HepG2 (cell line): ENCODE measurements around the gene CAPN11. TPM values are rescaled to one million over a fixed set of nuclear protein-coding genes. Genes with fewer than 3 reads are reported as not detected.
A peak's percentile ranks its signal among the peaks of the same experiment; 100 is the strongest.

Experiments used
- ADNP ChIP-seq: sonication (generic); formaldehyde crosslinking; IDR thresholded peaks from 2 replicates; pipeline ENCODE4 v1.4.0; 2020; ENCODE audit warnings: missing genetic modification reagents
- ATF1 ChIP-seq: IDR thresholded peaks from 2 replicates; pipeline ENCODE4 v1.6.1; 2016; ENCODE audit warnings: mild to moderate bottlenecking, control low read depth
- CREM ChIP-seq, 2 experiments: sonication (generic) in 1 of 2; formaldehyde crosslinking in 1 of 2; IDR thresholded peaks; 2 replicates each; pipeline versions ENCODE4 v1.4.0 to v1.6.1; 2016 to 2020; ENCODE audit warnings: antibody characterized with exemption in 1 of 2, mild to moderate bottlenecking in 1 of 2, missing genetic modification reagents in 1 of 2
- GATA4 ChIP-seq: sonication (generic); IDR thresholded peaks from 2 replicates; pipeline ENCODE4 v1.6.1; 2016; ENCODE audit warnings: antibody characterized with exemption, low read depth, borderline replicate concordance
- HMG20A ChIP-seq: IDR thresholded peaks from 2 replicates; pipeline ENCODE4 v1.6.1; 2016; ENCODE audit warnings: borderline replicate concordance
- PBX2 ChIP-seq: IDR thresholded peaks from 2 replicates; pipeline ENCODE4 v1.6.1; 2016; ENCODE audit warnings: control low read depth
- RARG ChIP-seq: sonication (generic); formaldehyde crosslinking; IDR thresholded peaks from 2 replicates; pipeline ENCODE4 v1.4.0; 2020; ENCODE audit warnings: low read depth, mild to moderate bottlenecking, missing genetic modification reagents
- RXRA ChIP-seq: sonication (generic); formaldehyde crosslinking; IDR thresholded peaks from 2 replicates; pipeline ENCODE4 v1.5.1; 2020; ENCODE audit warnings: missing genetic modification reagents
- SIN3A ChIP-seq: IDR thresholded peaks from 2 replicates; pipeline ENCODE4 v1.6.1; 2011; ENCODE audit warnings: low read depth, mild to moderate bottlenecking, control low read depth, low read length, borderline replicate concordance
- SP5 ChIP-seq: IDR thresholded peaks from 2 replicates; pipeline ENCODE4 v1.6.1; 2016; ENCODE audit warnings: low read depth, borderline replicate concordance
- TGIF2 ChIP-seq: IDR thresholded peaks from 2 replicates; pipeline ENCODE4 v1.6.1; 2016; ENCODE audit warnings: control low read depth, missing compliant biosample characterization
- XBP1 ChIP-seq: sonication (generic); formaldehyde crosslinking; IDR thresholded peaks from 2 replicates; pipeline ENCODE4 v1.5.0; 2020; ENCODE audit warnings: missing genetic modification reagents
- ZC3H13 ChIP-seq: sonication (generic); formaldehyde crosslinking; IDR thresholded peaks from 2 replicates; pipeline ENCODE4 v1.8.1; 2023; ENCODE audit warnings: mild to moderate bottlenecking, missing genetic modification reagents, moderate library complexity
- ZFP90 ChIP-seq: sonication (generic); formaldehyde crosslinking; IDR thresholded peaks from 2 replicates; pipeline ENCODE4 v1.8.0; 2022; ENCODE audit warnings: missing genetic modification reagents, mild to moderate bottlenecking, inconsistent platforms, borderline replicate concordance
- ZNF121 ChIP-seq: sonication (generic); formaldehyde crosslinking; IDR thresholded peaks from 2 replicates; pipeline ENCODE4 v1.5.0; 2020; ENCODE audit warnings: mild to moderate bottlenecking, missing genetic modification reagents
- ZNF337 ChIP-seq: sonication (generic); formaldehyde crosslinking; IDR thresholded peaks from 2 replicates; pipeline ENCODE4 v1.5.1; 2020; ENCODE audit warnings: missing genetic modification reagents, low read depth, mild to moderate bottlenecking, borderline replicate concordance
- ZNF350 ChIP-seq: sonication (generic); formaldehyde crosslinking; IDR thresholded peaks from 2 replicates; pipeline ENCODE4 v1.4.0; 2020; ENCODE audit warnings: mild to moderate bottlenecking, low read depth, missing genetic modification reagents, borderline replicate concordance
- ZNF510 ChIP-seq: sonication (generic); formaldehyde crosslinking; IDR thresholded peaks from 2 replicates; pipeline ENCODE4 v1.4.0; 2020; ENCODE audit warnings: low read depth, mild to moderate bottlenecking, missing genetic modification reagents
- ZNF713 ChIP-seq: sonication (generic); formaldehyde crosslinking; IDR thresholded peaks from 2 replicates; pipeline ENCODE4 v1.4.0; 2020; ENCODE audit warnings: mild to moderate bottlenecking, missing genetic modification reagents
- polyA plus RNA-seq, 8 experiments: library from polyadenylated mRNA; depleted of rRNA in 3 of 8; stranded (reverse) in 7 of 8; unstranded in 1 of 8; fragments of >200 nt; fragmentation: Illumina TruSeq in 4 of 8; extraction: Trizol in 4 of 8; gene quantifications; 2 replicates each; pipeline versions ENCODE4 v1.2.1 to v1.2.3, GENCODE V29; 2011 to 2016; ENCODE audit warnings: low read depth in 4 of 8, missing spikeins in 1 of 8, mixed read lengths in 1 of 8; ENCODE audit not compliant: insufficient read depth in 1 of 8
- total RNA-seq, 5 experiments: library from RNA; depleted of rRNA; stranded (reverse); fragments of >200 nt; fragmentation: Illumina TruSeq; extraction: Trizol; gene quantifications; 2 replicates each; pipeline ENCODE4 v1.2.3, GENCODE V29; 2016; ENCODE audit warnings: low read depth in 1 of 5
- TF ChIP-seq, protein P1 (sequence below): IDR thresholded peaks from 2 replicates; pipeline ENCODE4 v1.6.1; 2016; ENCODE audit warnings: missing biosample characterization, missing genetic modification reagents, low read depth
- TF ChIP-seq, protein P2 (sequence below): sonication (generic); formaldehyde crosslinking; IDR thresholded peaks from 2 replicates; pipeline ENCODE4 v1.5.0; 2020; ENCODE audit warnings: missing genetic modification reagents, mild to moderate bottlenecking, borderline replicate concordance
- TF ChIP-seq, protein P3 (sequence below), 2 experiments: sonication (generic) in 1 of 2; formaldehyde crosslinking in 1 of 2; IDR thresholded peaks; 2 replicates each; pipeline versions ENCODE4 v1.4.0 to v1.6.1; 2018 to 2020; ENCODE audit warnings: missing genetic modification reagents in 2 of 2, borderline replicate concordance in 1 of 2, low read depth in 1 of 2, mild to moderate bottlenecking in 1 of 2, missing biosample characterization in 1 of 2
- TF ChIP-seq, protein P4 (sequence below): sonication (generic); formaldehyde crosslinking; IDR thresholded peaks from 2 replicates; pipeline ENCODE4 v1.8.0; 2022; ENCODE audit warnings: mild to moderate bottlenecking, missing genetic modification reagents

CAPN11 gene
- total and polyA plus RNA-seq, 2 of the 13 experiments (the other 11 are each of a cell fraction or from before 2014, with no cell fraction given) = 0.07 to 0.11 TPM

GRCh38 chr6:44207966-44208365, 49.3 kb downstream of the CAPN11 start (continued):
- TF ChIP-seq, protein P1, sequence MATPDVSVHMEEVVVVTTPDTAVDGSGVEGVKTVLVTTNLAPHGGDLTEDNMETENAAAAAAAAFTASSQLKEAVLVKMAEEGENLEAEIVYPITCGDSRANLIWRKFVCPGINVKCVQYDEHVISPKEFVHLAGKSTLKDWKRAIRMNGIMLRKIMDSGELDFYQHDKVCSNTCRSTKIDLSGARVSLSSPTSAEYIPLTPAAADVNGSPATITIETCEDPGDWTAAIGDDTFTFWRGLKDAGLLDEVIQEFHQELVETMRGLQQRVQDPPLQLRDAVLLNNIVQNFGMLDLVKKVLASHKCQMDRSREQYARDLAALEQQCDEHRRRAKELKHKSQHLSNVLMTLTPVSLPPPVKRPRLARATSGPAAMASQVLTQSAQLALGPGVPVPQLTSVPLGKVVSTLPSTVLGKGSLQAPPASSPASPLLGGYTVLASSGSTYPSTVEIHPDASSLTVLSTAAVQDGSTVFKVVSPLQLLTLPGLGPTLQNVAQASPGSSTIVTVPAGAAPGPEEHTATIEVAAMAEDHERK (CRISPR knock-in tag) = no peak
- TF ChIP-seq ZC3H13 (CRISPR knock-in tag) (no peak), ZNF350 (CRISPR knock-in tag) (no peak), ZNF121 (CRISPR knock-in tag) (0 out of 2 replicates have a peak, but pooled peaks have one; percentile 27), XBP1 (CRISPR knock-in tag) (no peak), GATA4 (no peak), ATF1 (CRISPR knock-in tag) (no peak), RARG (CRISPR knock-in tag) (no peak), RXRA (peak; percentile 39; the same call in 1 of the 2 replicates), ZNF510 (CRISPR knock-in tag) (no peak), CREM (IDR thresholded peaks at IDR 0.05) (no peak), CREM (CRISPR knock-in tag; IDR thresholded peaks at IDR 0.05) (no peak), ZNF337 (CRISPR knock-in tag) (no peak), HMG20A (CRISPR knock-in tag) (0 out of 2 replicates have a peak, but pooled peaks have one; percentile 42), PBX2 (no peak), ADNP (CRISPR knock-in tag) (no peak), TGIF2 (no peak), ZNF713 (no peak), ZFP90 (CRISPR knock-in tag) (no peak), SP5 (CRISPR knock-in tag) (0 out of 2 replicates have a peak, but pooled peaks have one; percentile 27), SIN3A (no peak)
- TF ChIP-seq, protein P2, sequence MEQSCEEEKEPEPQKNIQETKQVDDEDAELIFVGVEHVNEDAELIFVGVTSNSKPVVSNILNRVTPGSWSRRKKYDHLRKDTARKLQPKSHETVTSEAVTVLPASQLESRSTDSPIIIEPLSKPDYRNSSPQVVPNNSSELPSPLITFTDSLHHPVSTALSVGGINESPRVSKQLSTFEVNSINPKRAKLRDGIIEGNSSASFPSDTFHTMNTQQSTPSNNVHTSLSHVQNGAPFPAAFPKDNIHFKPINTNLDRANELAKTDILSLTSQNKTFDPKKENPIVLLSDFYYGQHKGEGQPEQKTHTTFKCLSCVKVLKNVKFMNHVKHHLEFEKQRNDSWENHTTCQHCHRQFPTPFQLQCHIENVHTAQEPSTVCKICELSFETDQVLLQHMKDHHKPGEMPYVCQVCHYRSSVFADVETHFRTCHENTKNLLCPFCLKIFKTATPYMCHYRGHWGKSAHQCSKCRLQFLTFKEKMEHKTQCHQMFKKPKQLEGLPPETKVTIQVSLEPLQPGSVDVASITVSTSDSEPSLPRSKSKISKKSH (CRISPR knock-in tag) = no peak
- TF ChIP-seq, protein P3, sequence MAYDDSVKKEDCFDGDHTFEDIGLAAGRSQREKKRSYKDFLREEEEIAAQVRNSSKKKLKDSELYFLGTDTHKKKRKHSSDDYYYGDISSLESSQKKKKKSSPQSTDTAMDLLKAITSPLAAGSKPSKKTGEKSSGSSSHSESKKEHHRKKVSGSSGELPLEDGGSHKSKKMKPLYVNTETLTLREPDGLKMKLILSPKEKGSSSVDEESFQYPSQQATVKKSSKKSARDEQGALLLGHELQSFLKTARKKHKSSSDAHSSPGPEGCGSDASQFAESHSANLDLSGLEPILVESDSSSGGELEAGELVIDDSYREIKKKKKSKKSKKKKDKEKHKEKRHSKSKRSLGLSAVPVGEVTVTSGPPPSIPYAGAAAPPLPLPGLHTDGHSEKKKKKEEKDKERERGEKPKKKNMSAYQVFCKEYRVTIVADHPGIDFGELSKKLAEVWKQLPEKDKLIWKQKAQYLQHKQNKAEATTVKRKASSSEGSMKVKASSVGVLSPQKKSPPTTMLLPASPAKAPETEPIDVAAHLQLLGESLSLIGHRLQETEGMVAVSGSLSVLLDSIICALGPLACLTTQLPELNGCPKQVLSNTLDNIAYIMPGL (CRISPR knock-in tag; IDR thresholded peaks at IDR 0.05; ENCODE audit: borderline replicate concordance in 1 of 2, low read depth in 1 of 2) = no peak
- TF ChIP-seq, protein P4, sequence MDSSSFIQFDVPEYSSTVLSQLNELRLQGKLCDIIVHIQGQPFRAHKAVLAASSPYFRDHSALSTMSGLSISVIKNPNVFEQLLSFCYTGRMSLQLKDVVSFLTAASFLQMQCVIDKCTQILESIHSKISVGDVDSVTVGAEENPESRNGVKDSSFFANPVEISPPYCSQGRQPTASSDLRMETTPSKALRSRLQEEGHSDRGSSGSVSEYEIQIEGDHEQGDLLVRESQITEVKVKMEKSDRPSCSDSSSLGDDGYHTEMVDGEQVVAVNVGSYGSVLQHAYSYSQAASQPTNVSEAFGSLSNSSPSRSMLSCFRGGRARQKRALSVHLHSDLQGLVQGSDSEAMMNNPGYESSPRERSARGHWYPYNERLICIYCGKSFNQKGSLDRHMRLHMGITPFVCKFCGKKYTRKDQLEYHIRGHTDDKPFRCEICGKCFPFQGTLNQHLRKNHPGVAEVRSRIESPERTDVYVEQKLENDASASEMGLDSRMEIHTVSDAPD (CRISPR knock-in tag) = no peak
